Peyer's patch (tissue), 4 donors: ENCODE data around the gene ARX. TPM values are rescaled to one million over a fixed set of nuclear protein-coding genes. Genes with fewer than 3 reads are reported as not detected.

Experiments
- DNase-seq, 3 donors: peaks; one replicate each; pipeline ENCODE4 v3.0.0-alpha.2; 2017 to 2019
- H3K27ac ChIP-seq, 4 donors: fragments of 200-600 bp; sonication (generic); one replicate each; pipeline ENCODE4 v1.5.1; 2016 to 2019
- H3K27me3 ChIP-seq, 2 donors: fragments of 200-600 bp; sonication (generic); one replicate each; pipeline ENCODE4 v1.5.1; 2019
- H3K36me3 ChIP-seq, 3 donors: fragments of 200-600 bp; sonication (generic); one replicate each; pipeline ENCODE4 v1.5.1; 2016 to 2019
- H3K4me1 ChIP-seq, 4 donors: fragments of 200-600 bp; sonication (generic); one replicate each; pipeline ENCODE4 v1.5.1; 2016 to 2019
- H3K4me3 ChIP-seq, 4 donors: fragments of 200-600 bp; sonication (generic); 1 replicate in 3 of 4; 2 replicates in 1 of 4; pipeline ENCODE4 v1.5.1; 2016 to 2019; ENCODE audit warnings: mild to moderate bottlenecking in 1 of 4
- H3K9me3 ChIP-seq, 4 donors: fragments of 200-600 bp; sonication (generic); one replicate each; pipeline ENCODE4 v1.5.1; 2016 to 2019; ENCODE audit warnings: mild to moderate bottlenecking in 1 of 4
- POLR2A ChIP-seq, 2 donors: fragments of 450-650 bp; IDR thresholded peaks; one replicate each; pipeline ENCODE4 v1.5.1; 2017; ENCODE audit warnings: antibody characterized with exemption in 2 of 2, mild to moderate bottlenecking in 2 of 2, moderate library complexity in 2 of 2
- total RNA-seq, 4 donors: library from RNA; depleted of rRNA; stranded (reverse); fragments of >200 nt; gene quantifications; one replicate each; pipeline ENCODE4 v1.1.0, GENCODE V29; 2016
- TF ChIP-seq, protein P1 (sequence below), 6 experiments: fragments of 450-650 bp in 4 of 6; fragments of 200-600 bp in 2 of 6; sonication (generic) in 1 of 6; IDR thresholded peaks; one replicate each; pipeline ENCODE4 v1.5.1; 2017 to 2019; ENCODE audit warnings: antibody characterized with exemption in 6 of 6, mild to moderate bottlenecking in 3 of 6, moderate library complexity in 1 of 6

ARX gene
- total RNA-seq, 4 donors from 2014 or later, result 0.40 to 1.0 (median 0.88) TPM; not detected in 1

DNA sequence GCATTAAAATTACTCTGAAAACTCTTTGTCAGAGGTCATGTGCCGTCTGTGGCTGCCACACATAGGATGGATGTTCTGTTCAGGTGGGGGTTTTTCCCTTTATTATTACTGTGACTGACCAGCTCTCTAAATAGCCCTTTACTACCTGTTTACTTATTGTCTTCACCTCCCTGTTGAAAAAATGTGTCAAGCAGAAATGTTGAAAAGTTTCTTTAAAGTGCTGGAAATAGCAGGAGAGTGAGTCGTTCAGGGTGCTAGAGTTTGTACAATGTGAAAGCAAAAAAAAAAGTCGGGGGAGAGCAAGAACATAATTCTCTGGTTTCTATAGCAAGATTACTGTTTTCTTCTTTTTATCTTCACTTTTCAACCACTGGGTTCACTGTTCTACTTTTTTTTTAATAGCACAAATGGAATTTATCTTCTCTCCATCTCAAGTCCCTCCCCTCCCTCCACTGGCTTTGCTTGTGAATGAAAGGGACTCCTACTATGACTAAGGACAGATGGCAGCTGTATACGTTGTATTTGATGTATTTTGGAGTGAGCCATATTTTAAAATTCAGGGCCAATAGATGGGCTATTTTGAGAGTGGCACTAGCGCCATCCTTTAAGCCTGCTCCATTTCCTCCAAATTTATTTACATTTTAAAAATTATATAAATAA is 33.3 kb downstream of the ARX start:
- Histone ChIP-seq H3K36me3 (no peaks in the 10 kb centered on the region), H3K27me3 (no peaks in the 10 kb centered on the region), H3K27ac (no peak overlapping the region), H3K9me3 (no peaks in the 10 kb centered on the region), H3K4me3 (no peak overlapping the region), H3K4me1 (no peaks in the 10 kb centered on the region)
- TF ChIP-seq, protein P1, sequence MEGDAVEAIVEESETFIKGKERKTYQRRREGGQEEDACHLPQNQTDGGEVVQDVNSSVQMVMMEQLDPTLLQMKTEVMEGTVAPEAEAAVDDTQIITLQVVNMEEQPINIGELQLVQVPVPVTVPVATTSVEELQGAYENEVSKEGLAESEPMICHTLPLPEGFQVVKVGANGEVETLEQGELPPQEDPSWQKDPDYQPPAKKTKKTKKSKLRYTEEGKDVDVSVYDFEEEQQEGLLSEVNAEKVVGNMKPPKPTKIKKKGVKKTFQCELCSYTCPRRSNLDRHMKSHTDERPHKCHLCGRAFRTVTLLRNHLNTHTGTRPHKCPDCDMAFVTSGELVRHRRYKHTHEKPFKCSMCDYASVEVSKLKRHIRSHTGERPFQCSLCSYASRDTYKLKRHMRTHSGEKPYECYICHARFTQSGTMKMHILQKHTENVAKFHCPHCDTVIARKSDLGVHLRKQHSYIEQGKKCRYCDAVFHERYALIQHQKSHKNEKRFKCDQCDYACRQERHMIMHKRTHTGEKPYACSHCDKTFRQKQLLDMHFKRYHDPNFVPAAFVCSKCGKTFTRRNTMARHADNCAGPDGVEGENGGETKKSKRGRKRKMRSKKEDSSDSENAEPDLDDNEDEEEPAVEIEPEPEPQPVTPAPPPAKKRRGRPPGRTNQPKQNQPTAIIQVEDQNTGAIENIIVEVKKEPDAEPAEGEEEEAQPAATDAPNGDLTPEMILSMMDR (IDR thresholded peaks at IDR 0.05), result no peak
- no peak for TF ChIP-seq POLR2A (IDR thresholded peaks at IDR 0.05)
- DNase-seq, result no peak

GRCh38 chrX:24981030-24981429 is 34.7 kb downstream of the ARX start:
- no peaks in the 10 kb centered on the region for H3K4me1 ChIP-seq
- H3K27me3 ChIP-seq, result no peaks in the 10 kb centered on the region
- H3K4me3 ChIP-seq, result no peak overlapping the region
- H3K27ac ChIP-seq, result no peak overlapping the region
- no peaks in the 10 kb centered on the region for H3K9me3 ChIP-seq
- H3K36me3 ChIP-seq, result no peaks in the 10 kb centered on the region
- DNase-seq, result no peak
- TF ChIP-seq, protein P1 (IDR thresholded peaks at IDR 0.05), result no peak
- TF ChIP-seq POLR2A (IDR thresholded peaks at IDR 0.05), result no peak

DNA sequence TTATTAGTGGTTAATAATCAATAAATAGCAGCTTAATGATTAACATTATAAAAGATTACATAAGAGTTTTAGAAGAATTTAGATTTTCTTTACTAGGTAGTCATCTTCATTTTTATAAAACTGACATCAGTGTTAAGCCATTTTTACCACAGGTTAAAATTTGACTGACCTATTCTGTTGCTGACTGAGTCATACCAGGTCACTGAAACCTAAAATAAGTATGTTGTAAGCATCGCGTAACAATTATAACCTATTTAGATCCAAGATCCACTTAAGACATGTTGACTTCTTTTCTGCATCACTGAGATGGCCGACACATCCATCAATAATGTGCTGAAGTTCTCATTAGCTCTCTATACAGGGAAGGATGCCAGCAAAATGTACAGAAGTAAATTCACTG is 36.7 kb downstream of the ARX start:
- H3K27ac ChIP-seq, result no peak overlapping the region
- no peaks in the 10 kb centered on the region for H3K4me1 ChIP-seq
- TF ChIP-seq, protein P1 (IDR thresholded peaks at IDR 0.05), result no peak
- no peak for TF ChIP-seq POLR2A (IDR thresholded peaks at IDR 0.05)
- H3K27me3 ChIP-seq, result no peaks in the 10 kb centered on the region
- DNase-seq, result no peak
- no peaks in the 10 kb centered on the region for H3K36me3 ChIP-seq
- H3K9me3 ChIP-seq, result no peaks in the 10 kb centered on the region
- H3K4me3 ChIP-seq, result no peak overlapping the region

DNA sequence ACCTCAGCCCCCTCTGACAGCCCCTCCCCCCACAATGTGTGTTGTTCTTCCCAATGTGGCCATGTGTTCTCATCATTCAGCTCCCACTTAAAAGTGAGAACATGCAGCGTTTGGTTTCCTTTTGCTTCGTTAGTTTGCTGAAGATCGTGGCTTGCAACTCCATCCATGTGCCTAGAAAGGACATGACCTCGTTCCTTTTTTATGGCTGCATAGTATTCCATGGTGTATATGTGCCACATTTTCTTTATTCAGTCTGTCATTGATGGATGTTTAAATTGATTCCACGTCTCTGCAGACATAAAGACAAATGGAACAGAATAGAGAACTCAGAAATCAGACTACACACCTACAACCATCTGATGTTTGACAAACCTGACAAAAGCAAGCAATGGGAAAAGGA is 46.0 kb downstream of the ARX start:
- no peak overlapping the region for H3K4me3 ChIP-seq

DNA sequence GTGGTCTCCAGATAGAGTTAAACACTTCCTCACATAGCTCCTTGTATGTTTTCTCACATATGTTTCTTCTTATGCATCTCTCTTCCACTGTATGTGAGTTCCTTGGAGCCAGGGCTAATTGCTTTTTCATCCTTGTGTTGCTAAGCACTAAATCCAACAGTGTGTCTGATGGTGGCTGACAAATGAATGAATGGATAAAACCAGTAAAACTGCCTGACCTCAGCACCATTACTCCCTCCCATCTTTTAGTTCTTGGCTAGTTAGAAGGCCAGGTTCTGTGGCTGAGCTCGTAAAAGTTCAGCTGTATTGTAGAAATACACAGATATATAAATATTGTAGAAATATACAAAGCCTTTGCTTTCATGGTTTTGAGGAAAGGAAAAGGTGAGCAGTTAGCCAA is 50.4 kb downstream of the ARX start:
- no peak overlapping the region for H3K4me3 ChIP-seq
- H3K4me1 ChIP-seq, result no peaks in the 10 kb centered on the region
- DNase-seq, result no peak
- H3K36me3 ChIP-seq, result no peaks in the 10 kb centered on the region
- no peaks in the 10 kb centered on the region for H3K27me3 ChIP-seq
- no peak for TF ChIP-seq POLR2A (IDR thresholded peaks at IDR 0.05)
- TF ChIP-seq, protein P1 (IDR thresholded peaks at IDR 0.05), result no peak
- H3K9me3 ChIP-seq, result no peaks in the 10 kb centered on the region
- H3K27ac ChIP-seq, result no peak overlapping the region

More for the DNA sequence above, 46.0 kb downstream of the ARX start:
- DNase-seq, result no peak
- no peaks in the 10 kb centered on the region for H3K9me3 ChIP-seq
- TF ChIP-seq, protein P1 (IDR thresholded peaks at IDR 0.05), result no peak
- no peak for TF ChIP-seq POLR2A (IDR thresholded peaks at IDR 0.05)
- H3K4me1 ChIP-seq, result no peaks in the 10 kb centered on the region
- no peak overlapping the region for H3K27ac ChIP-seq
- H3K36me3 ChIP-seq, result no peaks in the 10 kb centered on the region
- H3K27me3 ChIP-seq, result no peaks in the 10 kb centered on the region

- H3K27ac ChIP-seq, result no peak overlapping the region
- no peak overlapping the region for H3K4me3 ChIP-seq
- no peaks in the 10 kb centered on the region for H3K9me3 ChIP-seq
- no peaks in the 10 kb centered on the region for H3K4me1 ChIP-seq
- TF ChIP-seq POLR2A (IDR thresholded peaks at IDR 0.05), result no peak
- TF ChIP-seq, protein P1 (IDR thresholded peaks at IDR 0.05), result no peak
- no peak for DNase-seq
- no peaks in the 10 kb centered on the region for H3K27me3 ChIP-seq
- H3K36me3 ChIP-seq, result no peaks in the 10 kb centered on the region
Measured at GRCh38 chrX:24963823-24964222, 51.9 kb downstream of the ARX start.
